ENCODE data around the gene XG.
"Not testable (repeated sequence)": the region's sequence is repeated elsewhere in the genome, so short reads cannot be mapped to it uniquely, and the experiment has no call there.

Gene XG

GRCh38 chrX:2781226-2781571, 29.4 kb downstream of the XG start:
- DNase-seq (ENCODE audit: low spot score): no peak

GRCh38 chrX:2781698-2782097, 29.9 kb downstream of the XG start:
- no peak for DNase-seq (ENCODE audit: low spot score)

DNA sequence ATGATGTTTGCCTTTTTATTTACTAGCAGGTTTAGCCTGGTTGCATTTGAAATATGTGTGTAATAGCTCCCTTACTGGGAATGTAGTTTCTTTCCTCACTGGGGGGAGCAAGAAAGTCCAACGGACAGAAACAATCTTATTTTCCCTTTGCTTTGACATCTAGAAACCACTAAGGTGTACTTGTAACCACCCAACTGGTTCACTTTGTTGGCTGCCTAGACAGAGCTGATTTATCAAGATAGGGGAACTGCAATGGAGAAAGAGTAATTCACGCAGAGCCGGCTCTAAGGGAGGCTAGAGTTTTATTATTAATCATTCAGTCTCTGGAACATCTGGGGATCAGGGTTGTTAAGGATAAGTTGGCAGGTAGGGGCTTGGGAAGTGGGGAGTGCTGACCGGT, 30.3 kb downstream of the XG start:
- DNase-seq (ENCODE audit: low spot score): no peak

DNA sequence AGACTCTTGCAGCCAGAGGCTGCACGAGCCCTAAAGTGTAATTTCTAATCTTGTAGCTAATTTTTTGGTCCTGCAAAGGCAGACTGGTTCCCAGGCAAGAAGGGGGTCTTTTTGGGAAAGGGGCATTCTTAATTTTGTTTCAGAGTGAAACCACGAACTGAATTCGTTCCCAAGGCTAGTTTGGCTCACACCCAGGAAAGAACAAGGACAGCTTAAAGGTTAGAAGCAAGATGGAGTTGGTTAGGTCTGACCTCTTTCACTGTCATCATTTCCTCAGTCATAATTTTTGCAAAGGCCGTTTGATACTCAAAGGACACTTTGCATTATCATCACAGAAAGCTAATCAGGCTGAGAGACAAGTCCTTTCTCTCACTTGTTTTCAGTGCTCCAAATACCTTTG, 30.9 kb downstream of the XG start:
- no peak for DNase-seq (ENCODE audit: low spot score)

GRCh38 chrX:2784026-2784425, 32.2 kb downstream of the XG start:
- no peak for DNase-seq (ENCODE audit: low spot score)

DNA sequence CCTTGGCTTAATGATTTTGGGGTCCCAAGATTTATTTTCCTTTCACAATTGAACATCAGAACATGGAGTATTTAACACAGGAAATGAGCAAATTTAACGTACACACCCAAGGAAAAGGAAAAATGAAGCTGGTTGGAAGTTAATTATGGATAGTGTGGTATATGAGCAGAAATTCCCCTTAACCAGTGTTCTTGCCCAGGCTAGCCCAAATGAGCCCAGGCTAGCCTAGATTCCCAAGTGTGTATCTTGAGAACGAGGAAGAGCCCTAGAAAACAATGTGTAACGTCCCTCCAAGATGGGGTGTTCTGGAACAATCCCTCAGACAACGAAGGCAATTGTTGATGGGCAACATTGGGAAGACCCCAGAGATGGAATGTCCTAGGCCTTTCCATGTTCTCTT, 33.7 kb downstream of the XG start:
- no peak for DNase-seq (ENCODE audit: low spot score)

DNA sequence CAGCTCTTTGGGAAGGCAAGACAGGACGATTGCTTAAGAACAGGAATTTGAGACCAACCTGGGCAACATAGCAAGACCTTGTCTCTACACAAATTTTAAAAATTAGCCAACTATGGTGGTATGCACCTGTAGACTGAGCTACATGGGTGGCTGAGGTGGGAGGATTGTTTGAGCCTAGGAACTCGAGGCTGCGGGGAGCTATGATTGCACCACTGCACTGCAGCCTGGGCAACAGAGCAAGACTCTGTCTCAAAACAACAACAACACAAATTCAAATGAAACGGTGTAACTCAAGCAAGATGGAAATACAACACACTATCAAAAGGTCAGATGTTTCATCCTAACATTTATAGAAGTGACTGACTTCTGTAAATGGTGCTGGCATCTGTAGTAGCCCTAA, 37.1 kb downstream of the XG start:
- no peak for DNase-seq (ENCODE audit: low spot score)

DNA sequence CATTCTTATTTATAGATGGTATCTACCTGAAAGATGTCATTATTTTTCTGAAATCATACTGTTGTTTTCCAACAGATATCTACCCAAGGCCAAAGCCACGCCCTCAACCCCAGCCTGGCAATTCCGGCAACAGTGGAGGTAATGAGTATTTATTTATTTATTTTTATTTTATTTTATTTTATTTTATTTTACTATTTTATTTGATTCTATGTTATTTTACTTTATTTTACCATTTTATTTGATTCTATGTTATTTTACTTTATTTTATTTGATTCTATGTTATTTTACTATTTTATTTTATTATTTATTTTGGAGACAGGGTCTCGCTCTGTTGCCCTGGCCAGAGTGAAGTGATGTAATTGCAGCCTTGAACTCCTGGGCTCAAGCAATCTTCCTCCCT, 37.7 kb downstream of the XG start:
- DNase-seq (ENCODE audit: low spot score): no peak

GRCh38 chrX:2793752-2794151, 41.9 kb downstream of the XG start:
- DNase-seq (ENCODE audit: low spot score): no peak

- DNase-seq (ENCODE audit: low spot score): no peak
These were observed 42.5 kb downstream of the XG start for GRCh38 chrX:2794336-2794735.

DNA sequence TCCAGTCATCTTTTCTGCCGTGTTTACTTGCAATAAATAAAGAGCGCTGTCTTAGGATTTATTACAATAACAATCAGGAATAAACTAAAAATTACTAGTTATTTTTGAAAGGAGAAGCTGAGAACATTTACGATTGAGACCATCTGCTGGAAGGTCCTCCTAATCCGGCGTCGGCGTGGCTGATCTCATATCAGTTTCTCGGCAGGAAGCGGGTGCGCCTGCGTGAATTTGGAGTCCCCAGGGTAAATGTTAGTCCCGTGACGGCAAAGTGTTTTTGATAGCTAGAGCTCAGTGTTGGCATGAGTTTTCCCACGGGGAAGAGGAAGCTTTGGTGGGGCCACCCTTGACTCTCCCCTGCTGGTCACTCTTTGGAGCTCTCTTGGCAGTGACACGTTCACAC, 45.0 kb downstream of the XG start:
- DNase-seq (ENCODE audit: low spot score): not testable (repeated sequence)

DNA sequence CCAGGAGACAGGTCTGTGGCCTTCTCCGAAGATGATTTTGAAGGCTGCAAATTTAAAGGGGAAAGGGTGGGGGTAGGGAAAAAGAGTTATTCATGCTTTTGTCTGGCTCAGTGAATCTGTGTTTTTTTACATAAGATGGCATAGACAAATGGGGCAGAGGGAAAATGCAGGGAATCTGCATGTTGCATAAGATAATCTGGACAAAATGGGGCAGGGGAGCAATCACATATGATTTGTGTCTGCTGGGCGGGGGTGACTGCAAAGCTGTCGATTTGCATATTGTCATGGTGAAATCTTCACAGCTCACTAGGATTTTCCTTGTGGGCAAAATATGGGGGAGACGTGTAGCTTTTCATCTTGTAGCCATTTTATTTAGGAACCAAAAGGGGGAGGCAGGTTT, 47.5 kb downstream of the XG start:
- no peak for DNase-seq (ENCODE audit: low spot score)

DNA sequence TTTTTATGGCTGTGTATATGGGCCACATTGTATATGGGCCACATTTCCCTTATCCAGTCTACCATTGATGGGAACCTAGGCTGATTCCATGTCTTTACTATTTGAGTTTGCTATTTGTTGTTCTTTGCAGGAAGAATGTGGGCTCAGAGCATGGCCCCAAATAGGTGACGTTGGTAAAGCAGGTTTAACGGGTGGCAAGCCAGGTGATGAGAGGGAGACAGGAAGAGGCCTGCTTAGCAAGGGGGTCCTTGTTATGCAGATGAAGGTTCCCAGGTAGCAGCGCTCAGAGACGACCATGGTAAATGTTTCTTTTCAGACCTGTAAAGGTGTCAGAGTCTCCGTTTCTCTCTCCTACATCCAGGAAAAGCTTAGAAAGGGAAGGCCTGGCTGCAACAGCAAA, 48.1 kb downstream of the XG start:
- DNase-seq (ENCODE audit: low spot score): not testable (repeated sequence)

DNA sequence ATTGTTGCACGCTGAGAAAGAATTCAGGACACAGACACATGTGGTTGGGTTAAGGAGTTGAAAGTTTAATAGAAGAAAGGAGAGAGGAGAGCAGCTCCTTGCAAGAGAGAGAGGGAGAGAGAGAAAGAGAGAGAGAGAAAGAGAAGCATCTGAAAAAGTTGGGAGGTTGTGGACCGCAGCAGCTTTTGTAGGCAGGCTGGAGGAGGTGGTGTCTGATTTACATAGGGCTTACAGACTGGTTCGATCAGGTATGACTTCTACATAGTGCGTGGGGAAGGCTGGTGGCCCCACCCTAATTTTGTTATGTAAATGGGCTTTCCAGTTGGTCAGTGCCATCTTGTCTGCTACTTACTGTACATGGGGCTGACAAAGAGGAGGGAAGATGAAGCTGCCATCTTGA, 49.4 kb downstream of the XG start:
- no peak for DNase-seq (ENCODE audit: low spot score)

GRCh38 chrX:2802376-2803090, 50.7 kb downstream of the XG start:
- not testable (repeated sequence) for DNase-seq (ENCODE audit: low spot score)

- DNase-seq (ENCODE audit: low spot score): not testable (repeated sequence)
These were observed 51.6 kb downstream of the XG start for GRCh38 chrX:2803486-2803885.

DNA sequence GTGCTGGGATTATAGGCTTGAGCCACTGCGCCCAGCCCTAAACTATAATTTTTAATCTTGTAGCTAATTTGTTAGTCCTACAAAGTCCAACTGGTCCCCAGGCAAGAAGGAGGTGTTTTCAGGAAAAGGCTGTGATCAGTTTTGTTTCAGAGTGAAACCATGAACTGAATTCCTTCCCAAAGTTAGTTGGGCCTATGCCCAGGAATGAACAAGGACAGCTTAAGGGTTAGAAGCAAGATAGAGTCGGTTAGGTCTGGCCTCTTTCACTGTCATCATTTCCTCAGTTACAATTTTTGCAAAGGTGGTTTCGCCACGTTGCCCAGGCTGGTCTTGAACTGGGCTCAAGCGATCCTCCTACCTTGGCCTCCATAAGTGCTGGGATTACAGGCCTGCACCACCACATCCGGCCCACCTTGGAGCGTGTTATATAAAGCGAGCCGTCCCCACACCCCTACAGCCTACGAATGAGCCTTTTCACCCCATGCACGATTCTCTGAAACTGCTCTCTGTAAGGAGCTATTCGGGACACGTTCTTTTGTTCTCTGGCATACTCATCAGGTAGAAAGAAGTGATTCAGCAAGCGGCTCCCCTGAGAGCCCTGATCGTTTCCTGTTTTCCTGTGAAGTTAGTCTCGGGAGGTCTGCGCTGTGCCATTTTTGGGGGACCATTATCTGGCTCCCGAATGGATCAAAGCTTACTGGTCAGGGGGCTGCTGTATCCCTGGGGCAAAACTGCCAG, 52.4 kb downstream of the XG start:
- not testable (repeated sequence) for DNase-seq (ENCODE audit: low spot score)

DNA sequence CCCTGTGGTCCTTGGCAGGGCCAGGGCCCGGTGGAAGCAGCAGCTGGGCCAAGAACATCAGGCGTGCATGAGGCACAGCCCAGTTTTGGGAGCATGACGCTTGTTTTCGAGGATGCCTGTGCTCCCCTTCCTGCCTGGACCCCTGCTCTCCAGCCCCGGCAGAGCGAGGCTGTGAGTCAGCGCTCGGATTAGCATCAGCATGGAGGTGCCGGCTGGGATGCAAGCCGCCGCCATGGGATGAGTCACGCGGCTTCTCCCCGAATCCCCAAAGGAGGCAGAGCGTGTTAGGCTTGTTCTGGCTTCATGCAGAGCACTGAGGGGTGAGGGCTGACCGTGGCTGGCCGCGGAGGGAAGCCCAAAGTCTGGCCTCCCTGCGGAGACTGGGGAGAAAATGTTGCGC, 53.0 kb downstream of the XG start:
- DNase-seq (ENCODE audit: low spot score): not testable (repeated sequence)

DNA sequence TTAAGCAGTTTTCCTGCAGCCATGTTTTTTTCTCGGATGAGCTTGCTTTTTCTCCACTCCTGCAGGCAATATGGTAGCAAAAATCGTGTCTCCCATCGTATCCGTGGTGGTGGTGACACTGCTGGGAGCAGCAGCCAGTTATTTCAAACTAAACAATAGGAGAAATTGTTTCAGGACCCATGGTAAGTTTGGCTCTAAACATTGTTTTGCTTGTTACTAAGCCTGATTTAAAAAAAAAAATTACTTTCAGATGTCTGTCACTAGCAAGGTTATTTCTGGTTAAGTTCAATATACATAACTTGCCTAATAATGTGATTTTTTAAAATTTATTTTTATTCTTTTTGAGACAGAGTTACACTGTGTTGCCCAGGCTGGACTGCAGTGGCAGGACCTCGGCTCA, 59.4 kb downstream of the XG start:
- DNase-seq (ENCODE audit: low spot score): no peak

- DNase-seq (ENCODE audit: low spot score): not testable (repeated sequence)
These were observed 60.5 kb downstream of the XG start for GRCh38 chrX:2812161-2812907.

DNA sequence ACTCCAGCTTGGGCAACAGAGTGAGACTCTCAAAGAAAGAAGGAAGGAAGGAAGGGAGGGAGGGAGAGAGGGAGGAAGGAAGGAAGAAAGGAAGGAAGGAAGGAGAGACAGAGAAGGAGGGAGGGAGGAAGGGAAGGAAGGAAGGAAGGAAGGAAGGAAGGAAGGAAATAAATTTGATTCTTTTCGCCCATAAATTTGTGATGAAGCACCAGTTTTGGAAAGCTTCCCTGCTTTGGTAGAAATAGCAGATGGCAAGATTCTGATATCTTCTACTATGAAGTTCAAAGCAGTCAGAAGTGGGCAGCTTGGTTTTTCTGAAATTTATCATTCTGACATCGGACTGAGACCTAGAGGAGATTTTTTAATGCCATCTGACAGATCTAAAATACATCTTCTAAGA, 65.2 kb downstream of the XG start:
- no peak for DNase-seq (ENCODE audit: low spot score)

- no peak for DNase-seq (ENCODE audit: low spot score)
These were observed 67.7 kb downstream of the XG start for GRCh38 chrX:2819345-2820135.
